ENCODE results near the gene SHISA9. TPM values are rescaled to one million over a fixed set of nuclear protein-coding genes. Genes with fewer than 3 reads are reported as not detected.

The SHISA9 gene
- total and polyA plus RNA-seq, 2 of the 4 experiments (the other 2 are of a cell fraction): under 0.01 TPM; not detected in 1

- Histone ChIP-seq H2AK9ac (replicated peaks; ENCODE audit: low read depth, low read length, poor library complexity) (no peak overlapping the region), H3K36me3 (ENCODE audit: control insufficient read depth, insufficient read depth, low read length) (no peaks in the 10 kb centered on the region), H4K91ac (ENCODE audit: insufficient read depth, low read depth, low read length) (no peak overlapping the region), H2AFZ (replicated peaks; ENCODE audit: low read length, poor library complexity) (no peak overlapping the region), H3K9ac (ENCODE audit: low read depth, low read length) (no peak overlapping the region), H3K4me2 (ENCODE audit: low read depth, low read length) (no peak overlapping the region), H3K18ac (ENCODE audit: low read depth, low read length) (no peak overlapping the region), H3K9me3 (ENCODE audit: control insufficient read depth, insufficient read depth, low read length) (peaks cover 19% of the 10 kb centered on the region; the same call in 1 of the 2 replicates), H3K4me1 (ENCODE audit: control insufficient read depth, insufficient read depth, low read length) (no peaks in the 10 kb centered on the region), H3K14ac (replicated peaks; ENCODE audit: low read depth, low read length) (no peak overlapping the region), H2BK120ac (ENCODE audit: low read depth, low read length) (no peak overlapping the region), H2AK5ac (ENCODE audit: low read depth, low read length) (no peak overlapping the region), H2BK20ac (ENCODE audit: low read depth, low read length) (no peak overlapping the region), H3K9me1 (ENCODE audit: insufficient read depth, low read length) (no peaks in the 10 kb centered on the region), H3K27ac (ENCODE audit: insufficient read depth, low read length) (no peak overlapping the region), H3K23ac (ENCODE audit: low read depth, low read length) (no peak overlapping the region), H4K20me1 (ENCODE audit: insufficient read depth, low read length) (no peaks in the 10 kb centered on the region), H2BK5ac (ENCODE audit: low read depth, low read length, poor library complexity, severe bottlenecking) (no peak overlapping the region), H3K56ac (ENCODE audit: extremely low read depth, insufficient read depth, low read length) (no peak overlapping the region), H3K4me3 (ENCODE audit: insufficient read depth, low read depth, low read length) (no peak overlapping the region), H2BK15ac (ENCODE audit: low read depth, low read length) (no peak overlapping the region), H4K8ac (ENCODE audit: low read depth in 2 of 2, low read length in 2 of 2) (no peak overlapping the region), H3K4ac (ENCODE audit: low read depth, low read length) (no peak overlapping the region), H3K27me3 (ENCODE audit: control insufficient read depth, insufficient read depth, low read length) (no peaks in the 10 kb centered on the region), H4K5ac (ENCODE audit: low read depth, low read length) (no peak overlapping the region), H3K79me1 (ENCODE audit: low read depth in 1 of 2, low read length in 2 of 2) (no peaks in the 10 kb centered on the region)
- ATAC-seq (ENCODE audit: low read depth) (no peak), DNase-seq (no peak)
- in situ Hi-C loops (cut with MboI; ENCODE audit: low sequenced_read_pairs) (no loop called here), intact Hi-C loops (cut with micrococcal nuclease) (no loop called here), dilution Hi-C loops (cut with HindIII; ENCODE audit: low sequenced_read_pairs, unreplicated experiment) (no loop called here)
- TF ChIP-seq MAFK (IDR thresholded peaks at IDR 0.05; ENCODE audit: low read depth, low read length): no peak
- TF ChIP-seq FOS (IDR thresholded peaks at IDR 0.05; ENCODE audit: low read depth, low read length): no peak
- TF ChIP-seq SMC3 (IDR thresholded peaks at IDR 0.05; ENCODE audit: low read depth, low read length): no peak
- no peak for TF ChIP-seq RAD21 (IDR thresholded peaks at IDR 0.05; ENCODE audit: low read length)
- no peak for TF ChIP-seq ELK1 (IDR thresholded peaks at IDR 0.05; ENCODE audit: borderline replicate concordance, low read depth, low read length)
- no peak for TF ChIP-seq RCOR1 (IDR thresholded peaks at IDR 0.05; ENCODE audit: insufficient replicate concordance, low read length)
- TF ChIP-seq MXI1 (IDR thresholded peaks at IDR 0.05; ENCODE audit: borderline replicate concordance, low read depth, low read length): no peak
- TF ChIP-seq CHD1 (IDR thresholded peaks at IDR 0.05; ENCODE audit: low read depth, low read length): no peak
- no peak for TF ChIP-seq MAZ (IDR thresholded peaks at IDR 0.05; ENCODE audit: borderline replicate concordance, low read depth, low read length)
- no peak for TF ChIP-seq CEBPB (IDR thresholded peaks at IDR 0.05; ENCODE audit: low read depth, low read length)
- TF ChIP-seq BHLHE40 (IDR thresholded peaks at IDR 0.05; ENCODE audit: low read depth, low read length): no peak
- no peak for TF ChIP-seq USF2 (IDR thresholded peaks at IDR 0.05; ENCODE audit: low read depth, low read length)
- ChIA-PET CTCF (no interaction called here), POLR2A (ENCODE audit: unreplicated experiment) (no interaction called here)
- BruUV-seq (replicated peaks): no TSS peak
- no CpG with 5 or more reads among the region's 5 CpGs for WGBS, 2 experiments (ENCODE audit: extremely low coverage in 2 of 2, insufficient read length in 1 of 2)
Measured at GRCh38 chr16:13186813-13187212, 285.4 kb downstream of the SHISA9 start.
